ENCODE measurements around the gene LRP1B. TPM values are rescaled to one million over a fixed set of nuclear protein-coding genes. Genes with fewer than 3 reads are reported as not detected.

Gene LRP1B
- total RNA-seq, 1 donor from 2014 or later = 0.38 TPM

DNA sequence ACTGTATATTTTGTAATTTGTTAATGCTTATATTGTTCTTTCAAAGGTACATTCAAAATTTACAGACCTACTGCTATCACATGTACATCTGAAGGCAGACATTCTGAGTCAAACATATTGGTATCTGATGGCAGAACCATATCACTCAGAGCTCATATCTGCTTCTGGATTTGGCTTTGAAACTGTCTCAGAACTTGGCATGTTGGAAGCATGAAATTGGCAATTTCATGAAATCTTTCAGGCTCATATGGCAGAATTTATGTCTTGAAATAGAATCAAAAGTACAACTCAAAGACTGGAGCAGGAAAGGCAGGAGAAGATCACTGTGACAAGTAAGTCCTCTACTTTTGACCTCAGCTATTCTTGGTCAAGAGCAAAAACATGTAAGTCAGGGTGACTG, 202.3 kb downstream of the LRP1B start:
- TF ChIP-seq, protein P1, sequence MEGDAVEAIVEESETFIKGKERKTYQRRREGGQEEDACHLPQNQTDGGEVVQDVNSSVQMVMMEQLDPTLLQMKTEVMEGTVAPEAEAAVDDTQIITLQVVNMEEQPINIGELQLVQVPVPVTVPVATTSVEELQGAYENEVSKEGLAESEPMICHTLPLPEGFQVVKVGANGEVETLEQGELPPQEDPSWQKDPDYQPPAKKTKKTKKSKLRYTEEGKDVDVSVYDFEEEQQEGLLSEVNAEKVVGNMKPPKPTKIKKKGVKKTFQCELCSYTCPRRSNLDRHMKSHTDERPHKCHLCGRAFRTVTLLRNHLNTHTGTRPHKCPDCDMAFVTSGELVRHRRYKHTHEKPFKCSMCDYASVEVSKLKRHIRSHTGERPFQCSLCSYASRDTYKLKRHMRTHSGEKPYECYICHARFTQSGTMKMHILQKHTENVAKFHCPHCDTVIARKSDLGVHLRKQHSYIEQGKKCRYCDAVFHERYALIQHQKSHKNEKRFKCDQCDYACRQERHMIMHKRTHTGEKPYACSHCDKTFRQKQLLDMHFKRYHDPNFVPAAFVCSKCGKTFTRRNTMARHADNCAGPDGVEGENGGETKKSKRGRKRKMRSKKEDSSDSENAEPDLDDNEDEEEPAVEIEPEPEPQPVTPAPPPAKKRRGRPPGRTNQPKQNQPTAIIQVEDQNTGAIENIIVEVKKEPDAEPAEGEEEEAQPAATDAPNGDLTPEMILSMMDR (IDR thresholded peaks at IDR 0.05; ENCODE audit: insufficient read depth, low read length, poor library complexity, severe bottlenecking) = no peak
- DNase-seq (ENCODE audit: low read depth) = no peak
- H3K27me3 ChIP-seq (ENCODE audit: control insufficient read depth, insufficient read depth, low read length) = no peaks in the 10 kb centered on the region
- H3K36me3 ChIP-seq (ENCODE audit: control insufficient read depth, insufficient read depth, low read length) = no peaks in the 10 kb centered on the region
- H3K4me3 ChIP-seq (ENCODE audit: low read depth, low read length) = no peak overlapping the region

DNA sequence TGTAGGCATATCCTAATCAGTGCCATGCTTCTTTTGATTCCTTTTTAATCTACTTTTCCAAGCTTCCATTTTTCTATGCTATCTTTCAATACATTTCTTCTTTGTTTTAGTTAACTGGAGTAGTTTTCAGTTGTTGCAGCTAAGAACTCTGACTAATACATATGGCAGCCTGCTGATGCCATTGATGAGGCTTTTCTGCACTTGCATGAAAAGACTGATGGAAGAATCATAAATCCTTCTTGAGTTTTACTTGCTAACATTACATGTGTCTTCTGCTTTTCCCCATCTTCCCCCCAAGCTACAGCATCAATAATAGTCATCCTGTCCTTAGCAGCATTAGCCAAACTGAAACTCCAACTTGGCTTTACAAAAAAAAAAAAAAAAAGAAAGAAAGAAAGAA, 203.3 kb downstream of the LRP1B start:
- H3K36me3 ChIP-seq (ENCODE audit: control insufficient read depth, insufficient read depth, low read length) = no peaks in the 10 kb centered on the region
- DNase-seq (ENCODE audit: low read depth) = no peak
- no peak overlapping the region for H3K4me3 ChIP-seq (ENCODE audit: low read depth, low read length)
- TF ChIP-seq, protein P1 (IDR thresholded peaks at IDR 0.05; ENCODE audit: insufficient read depth, low read length, poor library complexity, severe bottlenecking) = no peak
- no peaks in the 10 kb centered on the region for H3K27me3 ChIP-seq (ENCODE audit: control insufficient read depth, insufficient read depth, low read length)

DNA sequence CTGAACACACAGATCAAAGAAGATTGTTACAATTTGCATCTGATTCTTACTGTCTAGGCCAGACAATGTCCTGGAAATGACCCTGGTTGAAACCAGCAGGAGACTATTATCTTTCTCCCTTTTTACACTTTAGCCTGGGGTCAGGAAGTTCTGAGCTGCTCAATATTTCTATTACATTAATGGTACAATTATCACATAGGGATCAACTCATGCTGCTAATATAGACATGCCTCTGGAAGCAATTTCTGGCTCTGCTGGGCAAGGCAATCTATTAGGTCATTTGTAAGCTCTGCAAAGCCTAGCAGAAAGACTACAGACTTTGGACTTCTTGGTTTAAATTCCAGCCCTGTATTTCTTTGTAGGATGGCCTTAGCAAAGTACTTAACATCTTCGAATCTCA, 205.3 kb downstream of the LRP1B start:
- no peaks in the 10 kb centered on the region for H3K36me3 ChIP-seq (ENCODE audit: control insufficient read depth, insufficient read depth, low read length)
- H3K27me3 ChIP-seq (ENCODE audit: control insufficient read depth, insufficient read depth, low read length) = no peaks in the 10 kb centered on the region
- H3K4me3 ChIP-seq (ENCODE audit: low read depth, low read length) = no peak overlapping the region
- no peak for DNase-seq (ENCODE audit: low read depth)
- TF ChIP-seq, protein P1 (IDR thresholded peaks at IDR 0.05; ENCODE audit: insufficient read depth, low read length, poor library complexity, severe bottlenecking) = no peak

DNA sequence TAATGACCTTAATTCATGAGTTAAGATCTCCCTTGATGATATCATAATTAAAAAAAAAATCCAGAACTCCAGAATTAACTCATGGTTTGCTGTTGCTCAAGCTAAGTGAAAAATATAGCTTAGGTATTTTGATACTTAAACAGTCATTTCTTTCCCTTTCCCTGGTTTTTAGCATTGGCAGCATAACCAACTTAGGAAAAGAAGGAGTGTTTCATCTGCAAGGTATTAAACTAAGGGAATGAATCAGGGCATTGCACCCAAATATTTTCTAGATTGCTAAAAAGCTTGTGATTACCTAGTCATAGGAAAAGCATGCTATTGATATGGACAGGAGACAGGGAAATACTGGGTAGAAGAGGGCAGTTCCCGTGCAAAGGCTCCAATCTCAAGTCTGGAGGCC, 207.2 kb downstream of the LRP1B start:
- no peaks in the 10 kb centered on the region for H3K27me3 ChIP-seq (ENCODE audit: control insufficient read depth, insufficient read depth, low read length)
- TF ChIP-seq, protein P1 (IDR thresholded peaks at IDR 0.05; ENCODE audit: insufficient read depth, low read length, poor library complexity, severe bottlenecking) = no peak
- H3K36me3 ChIP-seq (ENCODE audit: control insufficient read depth, insufficient read depth, low read length) = no peaks in the 10 kb centered on the region
- no peak overlapping the region for H3K4me3 ChIP-seq (ENCODE audit: low read depth, low read length)
- peak; percentile 18 for DNase-seq (ENCODE audit: low read depth)

DNA sequence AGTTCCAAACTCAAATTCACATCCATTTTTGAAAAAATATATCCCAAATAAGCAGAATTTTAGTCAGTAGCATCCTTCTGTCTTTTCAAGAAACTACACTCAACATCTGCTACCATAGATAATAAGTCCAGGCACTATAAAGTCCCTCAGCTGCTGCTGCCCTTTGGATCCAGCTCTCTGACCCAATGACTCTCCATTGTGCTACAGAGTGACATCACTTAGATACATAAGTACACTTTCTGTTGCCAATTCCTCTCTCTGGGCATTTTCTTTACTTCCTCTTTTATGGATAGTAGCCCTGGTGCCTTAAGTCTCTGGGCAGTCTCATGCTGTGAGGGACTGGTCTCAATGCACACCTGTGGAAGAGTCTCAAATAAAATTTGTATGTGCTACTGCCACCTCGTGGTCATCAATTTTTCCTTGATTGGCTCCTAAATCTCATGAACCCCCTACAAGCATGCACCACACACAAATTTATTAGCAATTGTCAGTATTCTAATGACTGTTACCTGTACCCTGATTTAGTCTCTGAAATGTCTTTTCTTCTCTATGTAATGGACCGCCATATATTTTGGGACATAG, 219.2 kb downstream of the LRP1B start:
- Histone ChIP-seq H3K36me3 (ENCODE audit: control insufficient read depth, insufficient read depth, low read length) (no peaks in the 10 kb centered on the region), H3K27me3 (ENCODE audit: control insufficient read depth, insufficient read depth, low read length) (no peaks in the 10 kb centered on the region), H3K4me3 (ENCODE audit: low read depth, low read length) (no peak overlapping the region)
- DNase-seq (ENCODE audit: low read depth) = no peak
- TF ChIP-seq, protein P1 (IDR thresholded peaks at IDR 0.05; ENCODE audit: insufficient read depth, low read length, poor library complexity, severe bottlenecking) = peak; percentile 34

DNA sequence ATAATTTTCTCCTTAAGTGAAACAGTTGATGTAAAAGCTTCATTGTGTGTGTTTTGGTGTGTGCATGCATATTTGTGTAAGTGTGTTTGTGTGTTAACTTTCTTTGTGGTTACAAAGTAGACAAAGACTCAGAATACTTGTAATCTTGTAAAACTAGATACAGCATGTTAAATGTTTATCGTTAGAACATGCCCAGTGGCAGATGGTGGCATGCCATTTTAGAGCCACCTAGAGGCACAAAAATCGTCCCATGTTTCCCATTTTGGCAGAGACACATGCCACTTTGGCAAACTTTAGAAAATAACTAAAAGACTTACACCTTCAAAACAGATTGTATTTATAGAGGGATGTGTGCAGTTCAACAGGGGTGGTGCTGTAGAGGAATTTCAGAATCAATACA, 224.1 kb downstream of the LRP1B start:
- Histone ChIP-seq H3K36me3 (ENCODE audit: control insufficient read depth, insufficient read depth, low read length) (no peaks in the 10 kb centered on the region), H3K4me3 (ENCODE audit: low read depth, low read length) (no peak overlapping the region), H3K27me3 (ENCODE audit: control insufficient read depth, insufficient read depth, low read length) (no peaks in the 10 kb centered on the region)
- TF ChIP-seq, protein P1 (IDR thresholded peaks at IDR 0.05; ENCODE audit: insufficient read depth, low read length, poor library complexity, severe bottlenecking) = no peak
- no peak for DNase-seq (ENCODE audit: low read depth)

All from kidney epithelial cell (primary cell).